Panc1 (cell line): ENCODE measurements around the gene OR1J2. TPM values are rescaled to one million over a fixed set of nuclear protein-coding genes. Genes with fewer than 3 reads are reported as not detected.
"Not testable (repeated sequence)": the region's sequence is repeated elsewhere in the genome, so short reads cannot be mapped to it uniquely, and the experiment has no call there.

Experiments used
- ATAC-seq: fragments of 200-7000 bp; cut with Tn5 transposase; 2 replicates; pipeline ENCODE4 v1.9.1; 2020; ENCODE audit warnings: mild to moderate bottlenecking, moderate library complexity
- BruUV-seq: library from RNA; stranded (reverse); fragments of 400-500 nt; replicated peaks from 2 replicates; lab custom pipeline; 2021; lab: Mats Ljungman, UMichigan
- CTCF ChIA-PET: fragments of 300-600 bp; sonication (Branson Sonifier 250); formaldehyde crosslinking; loops from one replicate; lab custom pipeline; 2022; ENCODE audit warnings: antibody characterized with exemption; lab: Charles Lee
- POLR2A ChIA-PET: fragments of 300-600 bp; sonication (Branson Sonifier 250); formaldehyde crosslinking; loops from one replicate; lab custom pipeline; 2022; ENCODE audit warnings: antibody characterized with exemption; lab: Charles Lee
- DNase-seq: peaks from one replicate; pipeline ENCODE4 v3.0.0-alpha.2; 2010; ENCODE audit warnings: low read depth, low spot score
- H3K27ac ChIP-seq: 2 replicates; pipeline ENCODE4 v1.5.1; 2011; ENCODE audit warnings: mild to moderate bottlenecking, low read length, inconsistent platforms
- H3K27me3 ChIP-seq: fragments of 200-500 bp; sonication (Bioruptor generic); 2 replicates; pipeline ENCODE4 v1.6.0; 2014; ENCODE audit warnings: low read length, inconsistent platforms; ENCODE audit not compliant: control insufficient read depth, insufficient read depth
- H3K36me3 ChIP-seq: fragments of 200-500 bp; sonication (Bioruptor generic); 2 replicates; pipeline ENCODE4 v1.5.1; 2014; ENCODE audit warnings: inconsistent platforms, mild to moderate bottlenecking, low read length, moderate library complexity; ENCODE audit not compliant: control insufficient read depth, insufficient read depth
- H3K4me1 ChIP-seq: 2 replicates; pipeline ENCODE4 v1.5.1; 2011; ENCODE audit warnings: inconsistent platforms, mild to moderate bottlenecking, low read length, moderate library complexity; ENCODE audit not compliant: control insufficient read depth, insufficient read depth
- H3K4me3 ChIP-seq, 2 experiments: 2 replicates each; pipeline ENCODE4 v1.5.1; 2011 to 2012; ENCODE audit warnings: low read depth in 2 of 2, low read length in 2 of 2, mild to moderate bottlenecking in 2 of 2, inconsistent platforms in 1 of 2, moderate library complexity in 1 of 2
- H3K9me3 ChIP-seq: fragments of 200-500 bp; sonication (Bioruptor generic); 2 replicates; pipeline ENCODE4 v1.5.1; 2014; ENCODE audit warnings: low read depth, mild to moderate bottlenecking, inconsistent platforms, low read length, moderate library complexity; ENCODE audit not compliant: control insufficient read depth, insufficient read depth
- POLR2AphosphoS5 ChIP-seq: IDR thresholded peaks from 2 replicates; pipeline ENCODE4 v1.6.1; 2012; ENCODE audit warnings: mild to moderate bottlenecking, low read depth, low read length, moderate library complexity
- REST ChIP-seq, 2 experiments: IDR thresholded peaks; 2 replicates each; pipeline ENCODE4 v1.6.1; 2011 to 2012; ENCODE audit warnings: low read depth in 2 of 2, control low read depth in 1 of 2, low read length in 1 of 2, mild to moderate bottlenecking in 1 of 2, moderate library complexity in 1 of 2; ENCODE audit not compliant: insufficient read depth in 1 of 2
- SIN3A ChIP-seq: IDR thresholded peaks from 2 replicates; pipeline ENCODE4 v1.6.1; 2012; ENCODE audit warnings: low read depth, mild to moderate bottlenecking, low read length, moderate library complexity, borderline replicate concordance; ENCODE audit not compliant: insufficient read depth
- TCF7L2 ChIP-seq: IDR thresholded peaks from 2 replicates; pipeline ENCODE4 v1.6.1; 2011; ENCODE audit warnings: mild to moderate bottlenecking, low read depth, low read length, inconsistent platforms
- in situ Hi-C: cut with HindIII; loops from 2 replicates; pipeline ENCODE4 v1.10.0; 2016; ENCODE audit warnings: low sequenced_read_pairs, low pct_unique_long_range_greater_than_20kb
- intact Hi-C: fragments of 100-400 bp; cut with micrococcal nuclease; formaldehyde crosslinking; loops from one replicate; pipeline ENCODE4 v1.10.0; 2022; ENCODE audit not compliant: unreplicated experiment
- total RNA-seq: library from RNA; stranded (reverse); gene quantifications from one replicate; pipeline ENCODE4 v1.2.1, GENCODE V29; 2021; ENCODE audit not compliant: unreplicated experiment
- TF ChIP-seq, protein P1 (sequence below): fragments of 450-650 bp; IDR thresholded peaks from 2 replicates; pipeline ENCODE4 v1.5.1; 2017; ENCODE audit warnings: mild to moderate bottlenecking

Gene OR1J2
- total RNA-seq, 1 experiment from 2014 or later, result not detected

DNA sequence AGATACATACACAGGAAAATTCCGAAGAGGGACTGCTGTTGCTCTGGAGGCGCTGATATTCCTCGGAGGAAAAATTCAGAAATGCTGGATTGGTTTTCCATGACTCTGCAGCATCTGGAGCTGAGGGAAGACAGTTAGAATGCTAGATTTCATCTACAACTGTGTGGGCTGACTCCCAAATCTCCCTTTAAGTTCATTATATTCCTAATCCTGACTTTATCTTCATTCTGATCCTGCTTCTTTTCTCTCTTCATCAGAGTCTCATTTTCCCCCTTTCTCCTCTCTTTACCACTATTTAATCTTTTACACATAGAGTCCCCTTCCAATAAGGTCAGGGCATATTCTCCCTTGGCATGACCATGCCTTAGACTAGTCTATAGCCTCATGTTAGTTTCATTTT, 16.6 kb downstream of the OR1J2 start, which contains the start of gene OR1N1:
Gene OR1N1 (minus strand): TSS at position 101 of the 400 bp plus-strand sequence. CDS start 0 bp downstream, at position 101.
- intact Hi-C loops, result no loop called here
- no peaks in the 10 kb centered on the region for H3K36me3 ChIP-seq
- DNase-seq (no peak), ATAC-seq (no peak)
- H3K4me3 ChIP-seq, result no peak within 1 kb of the TSS
- no peaks in the 10 kb centered on the region for H3K4me1 ChIP-seq
- H3K27ac ChIP-seq, result no peak within 1 kb of the TSS
- H3K9me3 ChIP-seq, result no peaks in the 10 kb centered on the region
- TF ChIP-seq, protein P1, sequence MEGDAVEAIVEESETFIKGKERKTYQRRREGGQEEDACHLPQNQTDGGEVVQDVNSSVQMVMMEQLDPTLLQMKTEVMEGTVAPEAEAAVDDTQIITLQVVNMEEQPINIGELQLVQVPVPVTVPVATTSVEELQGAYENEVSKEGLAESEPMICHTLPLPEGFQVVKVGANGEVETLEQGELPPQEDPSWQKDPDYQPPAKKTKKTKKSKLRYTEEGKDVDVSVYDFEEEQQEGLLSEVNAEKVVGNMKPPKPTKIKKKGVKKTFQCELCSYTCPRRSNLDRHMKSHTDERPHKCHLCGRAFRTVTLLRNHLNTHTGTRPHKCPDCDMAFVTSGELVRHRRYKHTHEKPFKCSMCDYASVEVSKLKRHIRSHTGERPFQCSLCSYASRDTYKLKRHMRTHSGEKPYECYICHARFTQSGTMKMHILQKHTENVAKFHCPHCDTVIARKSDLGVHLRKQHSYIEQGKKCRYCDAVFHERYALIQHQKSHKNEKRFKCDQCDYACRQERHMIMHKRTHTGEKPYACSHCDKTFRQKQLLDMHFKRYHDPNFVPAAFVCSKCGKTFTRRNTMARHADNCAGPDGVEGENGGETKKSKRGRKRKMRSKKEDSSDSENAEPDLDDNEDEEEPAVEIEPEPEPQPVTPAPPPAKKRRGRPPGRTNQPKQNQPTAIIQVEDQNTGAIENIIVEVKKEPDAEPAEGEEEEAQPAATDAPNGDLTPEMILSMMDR, result no peak
- TF ChIP-seq POLR2AphosphoS5 (no peak), TCF7L2 (no peak), SIN3A (no peak), REST (IDR thresholded peaks at IDR 0.05; ENCODE audit: insufficient read depth in 1 of 2, low read depth in 2 of 2, low read length in 1 of 2) (no peak)
- no peaks in the 10 kb centered on the region; the same call in 1 of the 2 replicates for H3K27me3 ChIP-seq
- in situ Hi-C loops, result no loop called here
- POLR2A ChIA-PET, result no interaction called here
- CTCF ChIA-PET, result no interaction called here
- BruUV-seq, result no TSS peak

- H3K27ac ChIP-seq, H3K36me3 ChIP-seq, DNase-seq, H3K9me3 ChIP-seq, H3K4me3 ChIP-seq, H3K4me1 ChIP-seq, CTCF ChIA-PET, ATAC-seq, intact Hi-C loops, BruUV-seq, POLR2A ChIA-PET, H3K27me3 ChIP-seq, in situ Hi-C loops: not testable (repeated sequence)
Measured at GRCh38 chr9:122531157-122531556, 20.6 kb downstream of the OR1J2 start.

DNA sequence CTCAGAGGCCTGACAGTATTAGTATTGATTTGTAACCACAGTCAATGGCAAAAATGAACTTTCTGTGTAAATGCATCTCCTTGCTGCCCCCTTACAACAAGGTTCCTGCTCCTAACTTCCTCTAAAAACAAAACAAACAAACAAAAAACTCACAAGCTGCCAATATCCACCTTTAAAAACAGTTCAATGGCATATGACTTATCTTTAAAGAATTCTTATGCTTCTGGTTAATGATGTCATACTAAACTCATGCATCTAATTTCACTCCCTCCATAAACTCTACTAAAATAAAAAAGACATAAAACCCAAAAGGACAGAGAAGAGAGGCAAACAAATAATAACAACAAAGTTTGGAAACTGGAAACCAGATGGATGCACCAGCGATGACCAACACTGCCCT, 25.5 kb downstream of the OR1J2 start:
- intact Hi-C loops, result no loop called here
- no TSS peak for BruUV-seq
- Histone ChIP-seq H3K9me3 (no peaks in the 10 kb centered on the region), H3K27ac (no peak overlapping the region), H3K27me3 (no peaks in the 10 kb centered on the region), H3K4me1 (no peaks in the 10 kb centered on the region), H3K36me3 (no peaks in the 10 kb centered on the region), H3K4me3 (no peak overlapping the region)
- DNase-seq (no peak), ATAC-seq (no peak)
- POLR2A ChIA-PET, result no interaction called here
- TF ChIP-seq SIN3A (no peak), TCF7L2 (no peak), POLR2AphosphoS5 (no peak), REST (IDR thresholded peaks at IDR 0.05; ENCODE audit: insufficient read depth in 1 of 2, low read depth in 2 of 2, low read length in 1 of 2) (no peak)
- TF ChIP-seq, protein P1, result no peak
- in situ Hi-C loops, result no loop called here
- CTCF ChIA-PET, result no interaction called here

DNA sequence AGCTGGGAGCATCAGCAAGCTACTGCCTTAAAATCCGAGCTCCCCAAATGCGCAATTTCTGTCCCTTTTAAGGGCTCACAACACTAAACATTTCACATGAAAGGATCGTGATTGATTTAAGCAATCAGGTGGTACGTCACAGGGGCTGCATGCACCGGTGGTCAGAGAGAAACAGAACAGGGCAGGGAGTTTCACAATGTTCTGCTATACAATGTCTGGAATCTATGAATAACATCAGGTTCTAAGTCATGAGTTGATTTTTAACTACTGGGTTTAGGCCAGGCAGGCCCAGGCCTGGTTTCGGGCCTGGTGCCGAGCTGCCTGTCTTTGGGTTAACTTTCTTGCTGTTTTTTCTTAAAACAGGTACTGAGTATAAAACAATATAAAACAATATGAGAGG, 26.5 kb downstream of the OR1J2 start:
- intact Hi-C loops, BruUV-seq, H3K4me1 ChIP-seq, H3K4me3 ChIP-seq, H3K36me3 ChIP-seq, POLR2A ChIA-PET, DNase-seq, in situ Hi-C loops, H3K9me3 ChIP-seq, H3K27me3 ChIP-seq, H3K27ac ChIP-seq, CTCF ChIA-PET, ATAC-seq: not testable (repeated sequence)
